ENCODE measurements around the gene RBMS1.

Gene RBMS1

DNA sequence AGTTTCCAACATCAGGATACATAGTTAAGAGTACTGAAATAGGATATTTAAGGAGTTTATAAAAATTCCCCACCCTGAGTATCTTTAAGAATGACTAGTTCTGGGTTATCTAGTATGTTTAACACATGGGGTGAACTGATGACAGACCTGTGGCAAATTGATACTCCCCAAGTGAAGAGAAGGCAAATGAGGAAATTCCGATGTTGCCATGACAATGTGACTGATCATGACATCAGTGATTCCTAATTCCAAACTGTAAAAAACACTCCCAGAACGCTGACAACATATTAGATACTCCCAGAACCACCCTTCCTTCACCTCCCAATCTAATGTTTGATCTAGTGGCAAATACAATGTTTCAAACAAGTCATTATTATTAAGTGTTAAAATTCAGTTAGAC lies 77.6 kb downstream of the RBMS1 start:
- Histone ChIP-seq H3K4me3 (replicated peaks; ENCODE audit: insufficient read depth, low read length) (no peak overlapping the region), H3K27ac (replicated peaks) (no peak overlapping the region), H3K27me3 (ENCODE audit: insufficient read depth, poor library complexity, severe bottlenecking) (no peaks in the 10 kb centered on the region)
- TF ChIP-seq, protein P1, sequence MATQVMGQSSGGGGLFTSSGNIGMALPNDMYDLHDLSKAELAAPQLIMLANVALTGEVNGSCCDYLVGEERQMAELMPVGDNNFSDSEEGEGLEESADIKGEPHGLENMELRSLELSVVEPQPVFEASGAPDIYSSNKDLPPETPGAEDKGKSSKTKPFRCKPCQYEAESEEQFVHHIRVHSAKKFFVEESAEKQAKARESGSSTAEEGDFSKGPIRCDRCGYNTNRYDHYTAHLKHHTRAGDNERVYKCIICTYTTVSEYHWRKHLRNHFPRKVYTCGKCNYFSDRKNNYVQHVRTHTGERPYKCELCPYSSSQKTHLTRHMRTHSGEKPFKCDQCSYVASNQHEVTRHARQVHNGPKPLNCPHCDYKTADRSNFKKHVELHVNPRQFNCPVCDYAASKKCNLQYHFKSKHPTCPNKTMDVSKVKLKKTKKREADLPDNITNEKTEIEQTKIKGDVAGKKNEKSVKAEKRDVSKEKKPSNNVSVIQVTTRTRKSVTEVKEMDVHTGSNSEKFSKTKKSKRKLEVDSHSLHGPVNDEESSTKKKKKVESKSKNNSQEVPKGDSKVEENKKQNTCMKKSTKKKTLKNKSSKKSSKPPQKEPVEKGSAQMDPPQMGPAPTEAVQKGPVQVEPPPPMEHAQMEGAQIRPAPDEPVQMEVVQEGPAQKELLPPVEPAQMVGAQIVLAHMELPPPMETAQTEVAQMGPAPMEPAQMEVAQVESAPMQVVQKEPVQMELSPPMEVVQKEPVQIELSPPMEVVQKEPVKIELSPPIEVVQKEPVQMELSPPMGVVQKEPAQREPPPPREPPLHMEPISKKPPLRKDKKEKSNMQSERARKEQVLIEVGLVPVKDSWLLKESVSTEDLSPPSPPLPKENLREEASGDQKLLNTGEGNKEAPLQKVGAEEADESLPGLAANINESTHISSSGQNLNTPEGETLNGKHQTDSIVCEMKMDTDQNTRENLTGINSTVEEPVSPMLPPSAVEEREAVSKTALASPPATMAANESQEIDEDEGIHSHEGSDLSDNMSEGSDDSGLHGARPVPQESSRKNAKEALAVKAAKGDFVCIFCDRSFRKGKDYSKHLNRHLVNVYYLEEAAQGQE (IDR thresholded peaks at IDR 0.05; ENCODE audit: insufficient replicate concordance, low read depth), result no peak
- TF ChIP-seq SPI1 (IDR thresholded peaks at IDR 0.05; ENCODE audit: borderline replicate concordance, low read depth) (no peak), GABPA (IDR thresholded peaks at IDR 0.05; ENCODE audit: low read depth) (no peak), POLR2AphosphoS5 (IDR thresholded peaks at IDR 0.05; ENCODE audit: low read depth) (no peak)
- TF ChIP-seq, protein P2, sequence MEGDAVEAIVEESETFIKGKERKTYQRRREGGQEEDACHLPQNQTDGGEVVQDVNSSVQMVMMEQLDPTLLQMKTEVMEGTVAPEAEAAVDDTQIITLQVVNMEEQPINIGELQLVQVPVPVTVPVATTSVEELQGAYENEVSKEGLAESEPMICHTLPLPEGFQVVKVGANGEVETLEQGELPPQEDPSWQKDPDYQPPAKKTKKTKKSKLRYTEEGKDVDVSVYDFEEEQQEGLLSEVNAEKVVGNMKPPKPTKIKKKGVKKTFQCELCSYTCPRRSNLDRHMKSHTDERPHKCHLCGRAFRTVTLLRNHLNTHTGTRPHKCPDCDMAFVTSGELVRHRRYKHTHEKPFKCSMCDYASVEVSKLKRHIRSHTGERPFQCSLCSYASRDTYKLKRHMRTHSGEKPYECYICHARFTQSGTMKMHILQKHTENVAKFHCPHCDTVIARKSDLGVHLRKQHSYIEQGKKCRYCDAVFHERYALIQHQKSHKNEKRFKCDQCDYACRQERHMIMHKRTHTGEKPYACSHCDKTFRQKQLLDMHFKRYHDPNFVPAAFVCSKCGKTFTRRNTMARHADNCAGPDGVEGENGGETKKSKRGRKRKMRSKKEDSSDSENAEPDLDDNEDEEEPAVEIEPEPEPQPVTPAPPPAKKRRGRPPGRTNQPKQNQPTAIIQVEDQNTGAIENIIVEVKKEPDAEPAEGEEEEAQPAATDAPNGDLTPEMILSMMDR (IDR thresholded peaks at IDR 0.05; ENCODE audit: insufficient read depth, low read length), result no peak
- no peak for DNase-seq (ENCODE audit: low read depth in 1 of 2, low spot score in 1 of 2)

DNA sequence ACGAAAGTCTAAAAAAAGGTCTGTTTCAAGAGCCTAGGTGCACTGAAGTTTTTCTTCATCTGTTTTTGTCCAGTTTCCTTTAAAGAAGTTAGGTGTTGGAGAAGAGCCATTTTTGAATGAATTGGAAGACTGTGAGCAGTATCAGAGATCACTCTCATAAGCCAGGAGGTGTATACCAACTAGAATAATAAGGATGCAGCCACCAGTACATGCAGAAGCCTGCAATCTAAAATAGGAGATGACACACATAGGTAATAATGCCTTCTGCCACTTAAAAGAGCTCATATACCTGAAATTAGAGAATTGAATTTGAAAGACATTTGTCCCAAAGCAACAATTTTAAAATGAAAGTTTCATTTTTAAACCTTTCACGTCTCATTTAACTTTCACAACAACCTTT lies 81.7 kb downstream of the RBMS1 start:
- Histone ChIP-seq H3K27me3 (ENCODE audit: insufficient read depth, poor library complexity, severe bottlenecking) (no peaks in the 10 kb centered on the region), H3K4me3 (replicated peaks; ENCODE audit: insufficient read depth, low read length) (no peak overlapping the region), H3K27ac (replicated peaks) (no peak overlapping the region)
- no peak for DNase-seq (ENCODE audit: low read depth in 1 of 2, low spot score in 1 of 2)
- TF ChIP-seq, protein P1 (IDR thresholded peaks at IDR 0.05; ENCODE audit: insufficient replicate concordance, low read depth), result no peak
- TF ChIP-seq GABPA (IDR thresholded peaks at IDR 0.05; ENCODE audit: low read depth), result no peak
- no peak for TF ChIP-seq SPI1 (IDR thresholded peaks at IDR 0.05; ENCODE audit: borderline replicate concordance, low read depth)
- TF ChIP-seq, protein P2 (IDR thresholded peaks at IDR 0.05; ENCODE audit: insufficient read depth, low read length), result no peak
- TF ChIP-seq POLR2AphosphoS5 (IDR thresholded peaks at IDR 0.05; ENCODE audit: low read depth), result no peak

DNA sequence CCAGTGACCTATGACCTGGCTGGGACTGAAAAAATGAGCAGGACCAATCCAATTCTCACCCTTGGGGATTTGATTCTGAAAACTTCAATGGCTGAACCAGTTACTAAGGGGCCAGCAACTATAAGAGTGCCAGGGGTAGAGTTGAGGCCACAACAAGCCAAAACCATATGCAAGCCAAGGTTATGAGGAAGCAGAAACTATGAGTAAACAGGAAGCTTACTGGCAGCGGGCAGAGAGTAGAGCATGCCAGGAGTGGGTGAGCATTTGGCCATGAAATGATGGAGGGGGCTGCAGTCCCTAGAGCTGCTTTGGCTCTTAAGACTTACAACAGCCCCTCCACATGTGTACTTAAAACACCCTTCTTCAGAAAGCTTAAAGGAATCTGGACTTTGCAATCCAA lies 82.4 kb downstream of the RBMS1 start:
- DNase-seq (ENCODE audit: low read depth in 1 of 2, low spot score in 1 of 2), result peak; percentile 26 to 70
- H3K27me3 ChIP-seq (ENCODE audit: insufficient read depth, poor library complexity, severe bottlenecking), result no peaks in the 10 kb centered on the region
- H3K4me3 ChIP-seq (replicated peaks; ENCODE audit: insufficient read depth, low read length), result no peak overlapping the region
- H3K27ac ChIP-seq (replicated peaks), result peak overlapping the region; percentile 24
- TF ChIP-seq, protein P1 (IDR thresholded peaks at IDR 0.05; ENCODE audit: insufficient replicate concordance, low read depth), result no peak
- TF ChIP-seq POLR2AphosphoS5 (IDR thresholded peaks at IDR 0.05; ENCODE audit: low read depth), result no peak
- no peak; the same call in 1 of the 2 replicates for TF ChIP-seq SPI1 (IDR thresholded peaks at IDR 0.05; ENCODE audit: borderline replicate concordance, low read depth)
- no peak for TF ChIP-seq GABPA (IDR thresholded peaks at IDR 0.05; ENCODE audit: low read depth)
- TF ChIP-seq, protein P2 (IDR thresholded peaks at IDR 0.05; ENCODE audit: insufficient read depth, low read length), result no peak

Data from HL-60 (cell line).